ENCODE results near the gene SCLT1. TPM values are rescaled to one million over a fixed set of nuclear protein-coding genes. Genes with fewer than 3 reads are reported as not detected.

SCLT1 gene
- polyA plus RNA-seq, 1 donor = 8.2 TPM

- no peak for DNase-seq
These were observed 224.6 kb downstream of the SCLT1 start for GRCh38 chr4:128868758-128869157.

GRCh38 chr4:128866691-128867090 lies 226.6 kb downstream of the SCLT1 start:
- DNase-seq = no peak

DNA sequence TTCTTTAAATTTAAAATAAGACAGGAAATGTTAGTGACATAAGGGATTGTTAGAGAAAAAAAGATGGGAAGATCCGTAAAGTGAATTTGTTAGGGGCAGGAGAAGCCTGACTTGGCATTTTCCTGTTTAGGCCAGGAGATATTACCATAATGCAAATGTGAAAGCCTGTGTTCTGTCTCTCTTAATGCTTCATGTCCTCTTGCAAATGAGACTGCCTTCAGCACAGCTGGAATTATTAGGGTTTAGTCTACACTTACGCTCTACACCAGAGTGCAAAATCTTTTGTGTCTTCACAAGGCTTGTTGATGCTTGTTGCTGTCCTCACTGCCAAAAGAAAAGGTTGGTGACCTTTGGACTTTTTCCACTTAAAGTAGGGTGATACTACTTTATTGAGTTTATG lies 227.1 kb downstream of the SCLT1 start:
- no peak for DNase-seq

- DNase-seq = no peak
These were observed 228.2 kb downstream of the SCLT1 start for GRCh38 chr4:128865132-128865531.

GRCh38 chr4:128863312-128864075 lies 229.8 kb downstream of the SCLT1 start:
- peak; percentile 82 for DNase-seq

GRCh38 chr4:128862608-128863311 lies 230.6 kb downstream of the SCLT1 start:
- no peak for DNase-seq

- no peak for DNase-seq
These were observed 231.4 kb downstream of the SCLT1 start for GRCh38 chr4:128861856-128862518.

DNA sequence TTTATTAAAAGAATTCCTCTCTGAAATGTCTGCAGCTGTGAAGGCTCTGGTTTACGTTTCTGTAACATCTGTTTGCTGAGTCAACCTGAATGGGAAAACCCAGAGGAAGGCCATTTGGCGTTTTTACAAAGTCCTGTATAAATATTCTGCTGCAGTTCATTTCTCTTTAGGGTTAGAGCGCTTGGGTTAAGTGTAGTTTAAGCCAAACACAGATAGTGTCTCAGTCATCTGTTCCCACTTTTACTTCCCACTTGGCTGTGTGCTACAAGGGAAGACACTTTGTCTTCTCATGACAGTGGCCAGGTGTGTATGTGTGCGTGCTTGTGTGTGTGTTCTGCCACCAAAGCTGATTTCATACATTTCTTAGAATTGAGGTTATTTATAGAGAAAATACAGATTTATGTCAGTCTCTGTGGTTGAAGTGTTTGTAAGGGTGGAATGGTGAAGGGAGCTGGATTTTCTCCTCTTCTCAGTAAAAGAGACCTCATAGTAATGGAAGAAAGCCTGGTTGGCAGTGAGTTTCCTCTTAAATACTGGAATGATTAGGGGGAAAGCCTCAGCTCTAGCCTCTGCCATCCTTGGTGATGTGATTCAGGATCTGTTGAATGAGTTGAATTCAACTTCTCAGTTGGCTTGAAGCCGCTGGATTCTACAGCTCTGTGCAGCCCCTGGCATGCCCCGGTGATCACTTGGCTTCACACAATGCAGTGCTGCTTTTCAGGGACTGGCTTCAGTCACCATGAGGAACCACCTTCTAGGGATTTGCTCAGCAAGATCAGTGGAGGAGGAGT lies 233.3 kb downstream of the SCLT1 start:
- peak; percentile 81 for DNase-seq

DNA sequence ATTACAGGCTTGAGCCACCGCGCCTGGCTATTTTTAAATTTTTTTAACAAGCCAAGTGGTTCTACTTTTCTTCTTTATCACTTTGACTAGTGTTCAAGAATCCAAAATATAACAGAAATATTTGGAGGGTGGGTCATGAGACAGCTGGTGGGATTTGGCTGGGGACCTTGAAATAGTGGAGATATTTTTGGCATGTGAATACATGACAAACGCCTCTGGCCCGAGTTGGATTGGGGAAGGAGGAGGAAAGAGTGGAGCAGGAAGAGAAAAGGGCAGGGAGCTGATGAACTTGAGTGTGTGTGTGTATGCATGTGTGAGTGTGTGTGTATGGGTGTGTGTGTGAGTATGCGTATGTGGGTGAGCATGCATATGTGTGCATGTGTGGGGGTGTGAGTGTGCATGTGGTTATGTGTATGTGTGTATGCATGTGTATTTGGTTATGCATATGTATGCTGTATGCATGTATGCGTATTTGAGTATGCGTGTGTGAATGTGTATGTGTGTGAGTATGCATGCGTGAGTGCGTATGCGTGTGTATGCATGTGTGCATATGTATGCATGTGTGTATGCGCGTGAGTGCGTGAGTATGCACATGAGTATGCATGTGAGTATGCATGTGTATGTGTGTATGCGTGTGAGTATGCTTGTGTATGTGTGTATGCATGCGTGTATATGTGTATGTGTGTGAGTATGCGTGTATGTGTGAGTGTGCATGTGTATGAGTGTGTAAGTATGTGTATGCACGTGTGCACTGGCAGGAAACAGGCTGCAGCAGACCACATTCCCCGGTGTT lies 234.3 kb downstream of the SCLT1 start:
- DNase-seq = peak; percentile 56

GRCh38 chr4:128856246-128856645 lies 237.1 kb downstream of the SCLT1 start:
- DNase-seq = no peak

- no peak for DNase-seq
These were observed 237.7 kb downstream of the SCLT1 start for GRCh38 chr4:128855621-128856020.

DNA sequence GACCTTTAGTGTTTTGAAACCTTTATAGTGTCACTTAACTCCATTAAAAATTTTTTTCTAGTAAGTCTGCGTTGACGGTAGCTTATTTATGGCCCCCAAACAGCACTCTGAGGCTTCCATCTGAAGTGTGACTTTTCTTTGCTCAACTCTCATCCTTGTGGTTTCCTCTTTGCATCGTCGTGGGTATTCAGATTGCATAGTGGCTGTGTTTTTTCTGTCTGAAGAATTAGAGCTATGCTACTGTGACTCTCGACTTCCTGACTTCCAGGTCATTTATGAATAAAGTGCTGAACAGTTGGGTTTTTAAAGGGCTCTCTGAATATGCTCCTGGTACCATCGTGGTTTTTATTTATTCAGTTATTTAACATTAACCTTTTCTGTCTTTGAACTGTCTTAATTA lies 238.9 kb downstream of the SCLT1 start:
- no peak for DNase-seq

GRCh38 chr4:128853741-128854140 lies 239.6 kb downstream of the SCLT1 start:
- DNase-seq = no peak

DNA sequence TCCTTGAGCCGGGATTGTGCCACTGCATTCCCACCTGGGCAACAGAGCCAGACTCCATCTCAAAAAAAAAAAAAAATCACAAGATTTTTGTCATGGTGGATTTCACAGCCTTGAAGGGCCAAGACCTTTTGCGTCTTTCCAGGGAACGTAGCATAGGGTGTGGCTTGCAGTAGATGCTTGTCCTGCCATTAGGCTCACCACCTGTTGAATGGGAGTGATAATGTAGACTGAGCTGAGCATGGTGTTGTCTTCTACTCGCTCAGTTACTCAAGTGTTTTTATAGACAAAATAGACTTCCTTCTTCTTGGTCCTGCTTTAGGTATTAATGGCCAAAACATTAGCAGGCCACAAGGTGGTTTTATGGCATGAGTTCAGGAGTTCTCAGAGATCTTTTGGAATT lies 243.1 kb downstream of the SCLT1 start:
- DNase-seq = no peak

DNA sequence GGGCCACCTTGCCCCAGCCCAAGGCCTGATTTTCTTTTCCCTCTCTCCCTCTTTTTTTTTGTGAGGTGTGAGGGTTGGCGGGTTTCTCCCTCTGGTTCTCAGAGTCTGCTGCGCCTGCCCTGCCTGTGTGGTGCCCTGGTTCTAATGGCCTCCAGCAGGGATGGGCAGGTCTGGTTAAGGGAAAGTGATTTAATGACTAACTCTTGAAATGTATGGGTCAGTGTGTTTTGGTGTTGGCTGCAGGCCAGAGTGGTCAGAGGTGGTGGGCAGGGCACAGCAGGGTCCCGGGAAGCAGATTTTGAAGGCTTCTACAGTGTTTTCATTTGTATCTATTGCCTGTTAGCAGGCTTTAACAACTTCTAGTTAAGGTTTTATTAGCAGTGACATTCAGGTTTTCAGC lies 244.9 kb downstream of the SCLT1 start:
- DNase-seq = no peak

DNA sequence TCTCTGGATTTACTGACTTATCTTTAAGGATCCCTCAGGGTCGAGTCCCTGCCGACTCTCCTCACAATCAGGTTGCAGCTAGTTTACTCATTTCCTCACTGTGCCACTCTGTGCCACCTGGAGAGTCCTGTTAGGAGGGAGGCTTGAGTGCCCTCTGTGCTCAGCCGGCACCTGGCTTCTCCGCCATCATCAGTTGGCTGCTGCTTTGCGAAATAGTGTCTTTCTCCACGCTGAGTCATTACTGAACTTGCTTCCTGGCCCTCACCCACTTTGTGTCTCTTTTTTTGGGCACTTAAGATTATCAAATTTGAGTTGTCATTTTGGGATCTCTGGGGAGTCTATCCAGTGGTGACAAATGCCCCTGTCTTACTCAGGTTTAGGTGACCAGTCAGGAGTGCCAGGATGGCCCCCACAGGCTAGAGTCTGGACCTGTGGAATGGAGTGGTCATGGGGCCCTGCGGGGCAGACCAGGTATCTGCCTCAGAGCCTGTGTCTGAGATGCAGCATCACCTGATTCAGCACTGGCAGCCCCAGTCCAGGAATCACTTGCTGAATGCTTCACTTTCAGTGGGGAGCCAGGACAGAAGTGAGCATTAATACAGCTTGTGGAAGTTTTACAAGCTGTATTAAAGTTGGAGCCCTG lies 246.1 kb downstream of the SCLT1 start:
- no peak for DNase-seq

- DNase-seq = no peak
These were observed 247.3 kb downstream of the SCLT1 start for GRCh38 chr4:128846063-128846462.

DNA sequence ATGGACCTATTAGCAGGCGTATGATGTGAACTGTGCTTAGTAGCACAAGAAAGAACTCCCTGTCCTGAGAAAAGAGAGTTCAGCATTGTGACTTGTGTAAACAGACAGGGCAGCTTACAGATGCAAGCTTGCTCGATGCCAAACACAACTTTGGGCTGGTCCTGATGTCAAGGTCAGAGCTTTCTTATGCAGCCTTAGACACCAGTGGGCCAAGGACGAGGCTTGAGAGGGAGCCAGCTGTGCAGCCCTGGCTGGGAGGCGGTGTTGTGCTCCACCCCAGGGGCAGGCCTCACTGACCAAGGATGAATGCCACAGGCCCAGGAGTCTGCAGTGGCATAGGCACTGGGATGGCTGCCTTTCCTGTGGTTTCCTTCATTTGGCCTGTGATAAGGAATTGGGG lies 248.4 kb downstream of the SCLT1 start:
- DNase-seq = no peak

- DNase-seq = no peak
These were observed 251.9 kb downstream of the SCLT1 start for GRCh38 chr4:128841402-128841801.

- no peak for DNase-seq
These were observed 252.5 kb downstream of the SCLT1 start for GRCh38 chr4:128840711-128841318.

DNA sequence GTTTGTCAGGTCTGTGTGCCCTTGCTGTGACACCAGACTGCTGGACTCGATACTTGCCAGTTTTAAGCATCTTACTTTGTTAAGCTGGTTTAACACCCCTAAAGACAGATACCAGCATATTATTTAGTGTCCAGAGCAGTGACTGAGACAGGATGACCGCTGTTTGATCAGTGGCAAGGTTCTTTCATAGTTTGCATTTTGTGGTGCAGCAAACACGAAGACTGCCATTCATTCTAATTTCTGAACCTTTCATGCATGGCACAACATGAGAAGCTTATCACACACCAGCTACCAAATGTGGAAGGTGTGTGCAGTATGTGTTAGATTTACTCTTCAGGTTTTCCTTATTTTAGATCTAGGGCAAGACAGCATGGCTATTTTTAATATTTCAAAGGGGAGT lies 255.7 kb downstream of the SCLT1 start:
- DNase-seq = no peak

All from hindlimb muscle (tissue), 1 donor.